ENCODE measurements around the gene CXCL5. TPM values are rescaled to one million over a fixed set of nuclear protein-coding genes. Genes with fewer than 3 reads are reported as not detected.

Gene CXCL5
- total RNA-seq, 4 donors from 2014 or later, result 0.64 TPM; not detected in 3

- in situ Hi-C loops (cut with MboI; ENCODE audit: low pct_ligation_motif_present in 1 of 4, low pct_unique_long_range_greater_than_20kb in 1 of 4, low sequenced_read_pairs in 3 of 4), result no loop called here
Observed at GRCh38 chr4:73989928-73990327, 8.5 kb downstream of the CXCL5 start.

GRCh38 chr4:73989031-73989430, 9.4 kb downstream of the CXCL5 start:
- no peaks in the 10 kb centered on the region for H3K4me1 ChIP-seq
- DNase-seq, result no peak
- intact Hi-C loops (cut with DNase I; ENCODE audit: low total_unique reads), result no loop called here
- no peak overlapping the region for H3K27ac ChIP-seq
- no peaks in the 10 kb centered on the region for H3K36me3 ChIP-seq
- no peaks in the 10 kb centered on the region for H3K9me3 ChIP-seq
- no peak overlapping the region for H3K4me3 ChIP-seq
- 69 to 72% methylated on average over 2 to 3 of the region's 3 CpGs for WGBS, 2 donors (ENCODE audit: low coverage in 1 of 2)
- in situ Hi-C loops (cut with MboI; ENCODE audit: low pct_ligation_motif_present in 1 of 4, low pct_unique_long_range_greater_than_20kb in 1 of 4, low sequenced_read_pairs in 3 of 4), result no loop called here
- TF ChIP-seq CTCF (IDR thresholded peaks at IDR 0.05) (no peak), POLR2AphosphoS5 (IDR thresholded peaks at IDR 0.05) (no peak), POLR2A (IDR thresholded peaks at IDR 0.05) (no peak), EP300 (IDR thresholded peaks at IDR 0.05; ENCODE audit: low read depth) (no peak)
- no peaks in the 10 kb centered on the region for H3K27me3 ChIP-seq

More at GRCh38 chr4:73989928-73990327, 8.5 kb downstream of the CXCL5 start:
- Histone ChIP-seq H3K4me3 (no peak overlapping the region), H3K9me3 (no peaks in the 10 kb centered on the region), H3K27ac (no peak overlapping the region), H3K36me3 (no peaks in the 10 kb centered on the region), H3K27me3 (no peaks in the 10 kb centered on the region), H3K4me1 (no peaks in the 10 kb centered on the region)
- intact Hi-C loops (cut with DNase I; ENCODE audit: low total_unique reads), result no loop called here
- DNase-seq, result no peak
- TF ChIP-seq POLR2AphosphoS5 (IDR thresholded peaks at IDR 0.05) (no peak), CTCF (IDR thresholded peaks at IDR 0.05) (no peak), EP300 (IDR thresholded peaks at IDR 0.05; ENCODE audit: low read depth) (no peak), POLR2A (IDR thresholded peaks at IDR 0.05) (no peak)
- WGBS, 2 donors (ENCODE audit: low coverage in 1 of 2), result 81 to 82% methylated on average over 5 of the region's 5 CpGs

GRCh38 chr4:73988061-73988460, 10.4 kb downstream of the CXCL5 start, which contains the start of gene PPBP:
Gene PPBP (minus strand): TSS chr4:73988190. CDS start chr4:73988103, 87 bp downstream.
- no peak for TF ChIP-seq CTCF (IDR thresholded peaks at IDR 0.05)
- TF ChIP-seq POLR2AphosphoS5 (IDR thresholded peaks at IDR 0.05), result no peak
- TF ChIP-seq EP300 (IDR thresholded peaks at IDR 0.05; ENCODE audit: low read depth), result no peak
- no peak for TF ChIP-seq POLR2A (IDR thresholded peaks at IDR 0.05)
- H3K4me3 ChIP-seq, result no peak within 1 kb of the TSS
- in situ Hi-C loops (cut with MboI; ENCODE audit: low pct_ligation_motif_present in 1 of 4, low pct_unique_long_range_greater_than_20kb in 1 of 4, low sequenced_read_pairs in 3 of 4), result no loop called here
- no peaks in the 10 kb centered on the region for H3K9me3 ChIP-seq
- no peak within 1 kb of the TSS for H3K27ac ChIP-seq
- WGBS, 2 donors (ENCODE audit: low coverage in 1 of 2), result 84 to 100% methylated on average over 1 to 2 of the region's 2 CpGs
- no peaks in the 10 kb centered on the region for H3K27me3 ChIP-seq
- intact Hi-C loops (cut with DNase I; ENCODE audit: low total_unique reads), result no loop called here
- DNase-seq, result no peak
- no peaks in the 10 kb centered on the region for H3K36me3 ChIP-seq
- H3K4me1 ChIP-seq, result no peaks in the 10 kb centered on the region

GRCh38 chr4:73985528-73985852, 13.0 kb downstream of the CXCL5 start:
- in situ Hi-C loops (cut with MboI; ENCODE audit: low pct_ligation_motif_present in 1 of 4, low pct_unique_long_range_greater_than_20kb in 1 of 4, low sequenced_read_pairs in 3 of 4), result no loop called here
- intact Hi-C loops (cut with DNase I; ENCODE audit: low total_unique reads), result no loop called here
- Histone ChIP-seq H3K27ac (no peak overlapping the region), H3K4me3 (no peak overlapping the region), H3K4me1 (no peaks in the 10 kb centered on the region), H3K27me3 (no peaks in the 10 kb centered on the region), H3K9me3 (no peaks in the 10 kb centered on the region), H3K36me3 (no peaks in the 10 kb centered on the region)
- no peak for DNase-seq
- no peak for TF ChIP-seq POLR2A (IDR thresholded peaks at IDR 0.05)
- TF ChIP-seq POLR2AphosphoS5 (IDR thresholded peaks at IDR 0.05), result no peak
- no peak for TF ChIP-seq CTCF (IDR thresholded peaks at IDR 0.05)
- TF ChIP-seq EP300 (IDR thresholded peaks at IDR 0.05; ENCODE audit: low read depth), result no peak
- 65% methylated on average over 1 of the region's 1 CpG; no CpG with 5 or more reads in 1 of the 2 donors for WGBS, 2 donors (ENCODE audit: low coverage in 1 of 2)
